PFSK-1 (cell line): ENCODE measurements around the gene AHDC1.

Experiments
- FOXP2 ChIP-seq: optimal IDR thresholded peaks from 2 replicates; pipeline ENCODE3; 2011; ENCODE audit warnings: borderline replicate concordance, control low read depth, inconsistent platforms; ENCODE audit not compliant: insufficient read depth; ENCODE audit errors: extremely low read length, extremely low read depth
- POLR2AphosphoS5 ChIP-seq: IDR thresholded peaks from 2 replicates; pipeline ENCODE4 v1.6.1; 2012; ENCODE audit warnings: low read depth, mild to moderate bottlenecking, control low read depth, low read length, moderate library complexity
- REST ChIP-seq, 2 experiments: IDR thresholded peaks; 2 replicates each; pipeline versions ENCODE4 v1.6.1 to v1.8.0; 2011 to 2012; ENCODE audit warnings: low read depth in 2 of 2, low read length in 2 of 2, control low read depth in 1 of 2, inconsistent platforms in 1 of 2, mild to moderate bottlenecking in 1 of 2, moderate library complexity in 1 of 2; ENCODE audit not compliant: insufficient read depth in 1 of 2
- SIN3A ChIP-seq: IDR thresholded peaks from 2 replicates; pipeline ENCODE4 v1.6.1; 2012; ENCODE audit warnings: mild to moderate bottlenecking, low read length, moderate library complexity, borderline replicate concordance; ENCODE audit not compliant: insufficient read depth
- TAF1 ChIP-seq: IDR thresholded peaks from 2 replicates; pipeline ENCODE4 v1.6.1; 2012; ENCODE audit warnings: low read length, control low read depth, borderline replicate concordance; ENCODE audit not compliant: insufficient read depth

AHDC1 gene

GRCh38 chr1:27581823-27582243 is 22.1 kb downstream of the AHDC1 start:
- TF ChIP-seq SIN3A, result no peak
- no peak for TF ChIP-seq TAF1

GRCh38 chr1:27577504-27578188 is 26.3 kb downstream of the AHDC1 start:
- TF ChIP-seq SIN3A (no peak), POLR2AphosphoS5 (no peak), TAF1 (no peak), FOXP2 (no peak), REST (IDR thresholded peaks at IDR 0.05; ENCODE audit: insufficient read depth in 1 of 2, low read depth in 2 of 2, low read length in 2 of 2) (no peak)

- TF ChIP-seq POLR2AphosphoS5 (no peak), TAF1 (no peak), REST (IDR thresholded peaks at IDR 0.05; ENCODE audit: insufficient read depth in 1 of 2, low read depth in 2 of 2, low read length in 2 of 2) (no peak), FOXP2 (no peak), SIN3A (no peak)
These were observed 27.1 kb downstream of the AHDC1 start for GRCh38 chr1:27576806-27577227.

GRCh38 chr1:27575840-27576331 is 28.1 kb downstream of the AHDC1 start:
- no peak for TF ChIP-seq POLR2AphosphoS5
- TF ChIP-seq SIN3A, result no peak
- TF ChIP-seq TAF1, result no peak
- TF ChIP-seq FOXP2, result no peak
- no peak for TF ChIP-seq REST (IDR thresholded peaks at IDR 0.05; ENCODE audit: insufficient read depth in 1 of 2, low read depth in 2 of 2, low read length in 2 of 2)

- TF ChIP-seq SIN3A, result no peak
These were observed 28.8 kb downstream of the AHDC1 start for GRCh38 chr1:27574871-27575831.
